Skeletal muscle tissue (tissue), 4 donors: Measurements from ENCODE around the gene AARSD1. TPM values are rescaled to one million over a fixed set of nuclear protein-coding genes. Genes with fewer than 3 reads are reported as not detected.
"Not testable (repeated sequence)": the region's sequence is repeated elsewhere in the genome, so short reads cannot be mapped to it uniquely, and the experiment has no call there.

ENCODE experiments used
- H3K27ac ChIP-seq: one replicate; pipeline ENCODE4 v1.7.0; 2013; ENCODE audit warnings: mild to moderate bottlenecking, low read depth, low read length, inconsistent platforms
- H3K27me3 ChIP-seq, 3 donors: one replicate each; pipeline ENCODE4 v1.7.0; 2013; ENCODE audit warnings: low read length in 3 of 3; ENCODE audit not compliant: control insufficient read depth in 3 of 3, insufficient read depth in 3 of 3
- H3K36me3 ChIP-seq, 3 donors: one replicate each; pipeline ENCODE4 v1.7.0; 2013; ENCODE audit warnings: low read length in 3 of 3; ENCODE audit not compliant: control insufficient read depth in 3 of 3, insufficient read depth in 3 of 3
- H3K4me1 ChIP-seq, 3 donors: one replicate each; pipeline ENCODE4 v1.7.0; 2013; ENCODE audit warnings: low read length in 3 of 3, mild to moderate bottlenecking in 3 of 3; ENCODE audit not compliant: control insufficient read depth in 3 of 3, insufficient read depth in 3 of 3
- H3K4me3 ChIP-seq, 3 donors: one replicate each; pipeline ENCODE4 v1.7.0; 2013; ENCODE audit warnings: low read length in 3 of 3
- H3K9ac ChIP-seq, 3 donors: one replicate each; pipeline ENCODE4 v1.7.0; 2013; ENCODE audit warnings: low read length in 3 of 3, mild to moderate bottlenecking in 3 of 3, moderate library complexity in 2 of 3, low read depth in 1 of 3
- H3K9me3 ChIP-seq, 3 donors: one replicate each; pipeline ENCODE4 v1.7.0; 2013; ENCODE audit warnings: low read length in 3 of 3; ENCODE audit not compliant: control insufficient read depth in 3 of 3
- total RNA-seq: library from RNA; depleted of rRNA; stranded (reverse); fragments of >200 nt; gene quantifications from one replicate; pipeline ENCODE4 v1.2.3, GENCODE V29; 2014
- donor health status: Osteomylitis.

AARSD1 gene
- total RNA-seq, 1 donor from 2014 or later, result 31.8 TPM

GRCh38 chr17:42980766-42981397 lies 16.6 kb upstream of the AARSD1 start:
- Histone ChIP-seq H3K4me1 (peaks cover 27 to 36% (median 28%) of the 10 kb centered on the region in 3 donors), H3K27me3 (no peaks in the 10 kb centered on the region), H3K9me3 (no peaks in the 10 kb centered on the region), H3K4me3 (peak overlapping the region; percentile 90 to 96 (median 94)), H3K27ac (peak overlapping the region; percentile 95), H3K9ac (peak overlapping the region; percentile 77 to 90 (median 83)), H3K36me3 (peaks cover 0 to 9% (median 9%) of the 10 kb centered on the region in 3 donors)

GRCh38 chr17:42980274-42980765 lies 16.1 kb upstream of the AARSD1 start, which contains the start of gene RUNDC1:
TSS of gene RUNDC1 (plus strand) at chr17:42980565. CDS start at chr17:42980577, 12 bp downstream.
- Histone ChIP-seq H3K9ac (peak within 1 kb of the TSS; percentile 83 to 96 (median 90)), H3K9me3 (no peaks in the 10 kb centered on the region), H3K4me3 (peak within 1 kb of the TSS; percentile 90 to 96 (median 94)), H3K4me1 (peaks cover 28 to 42% (median 33%) of the 10 kb centered on the region in 3 donors), H3K36me3 (peaks cover 0 to 6% (median 5%) of the 10 kb centered on the region in 3 donors), H3K27ac (peak within 1 kb of the TSS; percentile 95), H3K27me3 (no peaks in the 10 kb centered on the region)

- Histone ChIP-seq H3K4me3 (peak within 1 kb of the TSS; percentile 90 to 96 (median 94)), H3K9me3 (no peaks in the 10 kb centered on the region), H3K27ac (peak within 1 kb of the TSS; percentile 95), H3K36me3 (no peaks in the 10 kb centered on the region), H3K27me3 (no peaks in the 10 kb centered on the region), H3K4me1 (peaks cover 33 to 48% (median 38%) of the 10 kb centered on the region in 3 donors), H3K9ac (peak within 1 kb of the TSS; percentile 83 to 96 (median 90))
Measured at GRCh38 chr17:42979511-42980273, 15.4 kb upstream of the AARSD1 start, which contains the start of gene PTGES3L. TSS of gene PTGES3L (minus strand) at chr17:42980080. CDS start at chr17:42980053, 27 bp downstream.

GRCh38 chr17:42975701-42976100 lies 11.4 kb upstream of the AARSD1 start:
- H3K27ac ChIP-seq, result peak overlapping the region; percentile 81
- H3K4me3 ChIP-seq, result peak overlapping the region in 1 of 3 donors; percentile 19
- H3K4me1 ChIP-seq, result peaks cover 21 to 32% (median 26%) of the 10 kb centered on the region in 3 donors
- peak overlapping the region in 1 of 3 donors; percentile 45 for H3K9ac ChIP-seq
- not testable (repeated sequence) for H3K36me3 ChIP-seq, H3K9me3 ChIP-seq, H3K27me3 ChIP-seq

- Histone ChIP-seq H3K27me3 (no peaks in the 10 kb centered on the region), H3K36me3 (no peaks in the 10 kb centered on the region), H3K27ac (peak overlapping the region; percentile 81), H3K4me1 (peaks cover 20 to 32% (median 25%) of the 10 kb centered on the region in 3 donors), H3K9me3 (no peaks in the 10 kb centered on the region), H3K4me3 (peak overlapping the region in 1 of 3 donors; percentile 19), H3K9ac (peak overlapping the region; percentile 17 to 63 (median 45))
Measured at GRCh38 chr17:42975265-42975664, 11.0 kb upstream of the AARSD1 start.

- not testable (repeated sequence) for H3K4me3 ChIP-seq, H3K36me3 ChIP-seq, H3K27ac ChIP-seq, H3K9ac ChIP-seq, H3K9me3 ChIP-seq, H3K27me3 ChIP-seq
- peaks cover 6 to 18% (median 12%) of the 10 kb centered on the region in 3 donors for H3K4me1 ChIP-seq
Measured at GRCh38 chr17:42973323-42973722, 9.1 kb upstream of the AARSD1 start.

GRCh38 chr17:42971589-42971988 lies 7.3 kb upstream of the AARSD1 start:
- no peaks in the 10 kb centered on the region for H3K9me3 ChIP-seq

GRCh38 chr17:42969001-42969581 lies 4.8 kb upstream of the AARSD1 start:
- Histone ChIP-seq H3K9ac (no peak overlapping the region), H3K4me3 (no peak overlapping the region), H3K27me3 (no peaks in the 10 kb centered on the region), H3K27ac (no peak overlapping the region), H3K4me1 (no peaks in the 10 kb centered on the region), H3K36me3 (no peaks in the 10 kb centered on the region), H3K9me3 (no peaks in the 10 kb centered on the region)

More at GRCh38 chr17:42971589-42971988, 7.3 kb upstream of the AARSD1 start:
- H3K36me3 ChIP-seq, result no peaks in the 10 kb centered on the region
- no peak overlapping the region for H3K4me3 ChIP-seq
- no peak overlapping the region for H3K27ac ChIP-seq
- no peaks in the 10 kb centered on the region for H3K27me3 ChIP-seq
- peaks cover 6 to 18% (median 12%) of the 10 kb centered on the region in 3 donors for H3K4me1 ChIP-seq
- no peak overlapping the region for H3K9ac ChIP-seq

- H3K27ac ChIP-seq, result no peak overlapping the region
- no peak overlapping the region for H3K4me3 ChIP-seq
- H3K4me1 ChIP-seq, result peaks cover 4 to 8% (median 7%) of the 10 kb centered on the region in 3 donors
- H3K9ac ChIP-seq, result no peak overlapping the region
- H3K36me3 ChIP-seq, result no peaks in the 10 kb centered on the region
- no peaks in the 10 kb centered on the region for H3K9me3 ChIP-seq
- no peaks in the 10 kb centered on the region for H3K27me3 ChIP-seq
Measured at GRCh38 chr17:42967925-42968324, 3.7 kb upstream of the AARSD1 start.
